OCI-LY1 (cell line): ENCODE measurements around the gene GYS2.

ENCODE experiments used
- EZH2 ChIP-seq: fragments of 200-600 bp; sonication (generic), shearing (Covaris generic); IDR thresholded peaks from 2 replicates; pipeline ENCODE4 v1.8.0; 2017; ENCODE audit warnings: borderline replicate concordance, mixed run types, mild to moderate bottlenecking, antibody characterized with exemption, low read length, moderate library complexity, mixed read lengths
- TF ChIP-seq, protein P1 (sequence below): fragments of 200-600 bp; sonication (generic), shearing (Covaris generic); IDR thresholded peaks from 2 replicates; pipeline ENCODE4 v1.5.1; 2017; ENCODE audit warnings: mild to moderate bottlenecking, antibody characterized with exemption, low read length, moderate library complexity, mixed read lengths

DNA sequence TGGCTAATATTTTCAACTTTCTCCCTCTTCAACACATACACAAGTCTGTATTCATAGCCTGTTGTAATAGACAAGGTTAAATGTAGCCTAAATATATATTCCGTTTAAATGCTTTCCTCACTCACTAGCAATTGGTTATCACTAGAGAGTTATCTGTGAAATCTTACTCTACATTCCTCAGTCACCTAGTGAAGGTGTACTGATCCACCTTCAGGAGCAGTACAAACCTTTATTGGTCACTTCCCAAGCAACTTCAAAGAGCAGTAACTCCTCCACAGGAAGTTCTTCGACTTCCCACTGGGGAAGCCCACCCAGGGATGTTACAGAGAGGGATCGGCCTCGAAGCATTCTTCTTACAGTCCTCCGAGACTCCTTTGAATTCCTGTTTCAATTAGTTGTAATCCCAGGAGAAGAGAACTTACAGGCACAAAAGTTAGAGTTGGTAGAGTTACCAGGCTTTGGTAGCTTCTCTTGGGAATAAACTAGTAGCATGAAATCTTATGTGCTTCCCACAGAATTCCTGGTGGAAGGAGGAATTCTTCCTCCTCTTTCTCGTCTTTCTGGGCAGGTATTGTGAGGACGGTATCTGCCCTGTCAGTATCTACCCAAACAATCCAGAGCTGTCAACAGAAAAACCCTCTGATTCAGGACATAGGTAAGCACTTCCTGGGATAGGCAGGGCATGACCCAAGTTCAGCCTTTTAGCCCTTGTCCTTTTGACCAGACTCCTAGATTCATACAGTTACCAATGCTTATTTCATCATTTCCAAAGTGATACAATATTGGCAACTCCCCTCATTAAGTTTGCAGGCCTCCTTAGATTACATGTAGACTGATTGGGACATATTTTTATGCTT lies at the start of gene GYS2:
- TF ChIP-seq, protein P1, sequence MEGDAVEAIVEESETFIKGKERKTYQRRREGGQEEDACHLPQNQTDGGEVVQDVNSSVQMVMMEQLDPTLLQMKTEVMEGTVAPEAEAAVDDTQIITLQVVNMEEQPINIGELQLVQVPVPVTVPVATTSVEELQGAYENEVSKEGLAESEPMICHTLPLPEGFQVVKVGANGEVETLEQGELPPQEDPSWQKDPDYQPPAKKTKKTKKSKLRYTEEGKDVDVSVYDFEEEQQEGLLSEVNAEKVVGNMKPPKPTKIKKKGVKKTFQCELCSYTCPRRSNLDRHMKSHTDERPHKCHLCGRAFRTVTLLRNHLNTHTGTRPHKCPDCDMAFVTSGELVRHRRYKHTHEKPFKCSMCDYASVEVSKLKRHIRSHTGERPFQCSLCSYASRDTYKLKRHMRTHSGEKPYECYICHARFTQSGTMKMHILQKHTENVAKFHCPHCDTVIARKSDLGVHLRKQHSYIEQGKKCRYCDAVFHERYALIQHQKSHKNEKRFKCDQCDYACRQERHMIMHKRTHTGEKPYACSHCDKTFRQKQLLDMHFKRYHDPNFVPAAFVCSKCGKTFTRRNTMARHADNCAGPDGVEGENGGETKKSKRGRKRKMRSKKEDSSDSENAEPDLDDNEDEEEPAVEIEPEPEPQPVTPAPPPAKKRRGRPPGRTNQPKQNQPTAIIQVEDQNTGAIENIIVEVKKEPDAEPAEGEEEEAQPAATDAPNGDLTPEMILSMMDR: no peak
- TF ChIP-seq EZH2: no peak
